HCT116 (cell line): ENCODE results near the gene DOK6. TPM values are rescaled to one million over a fixed set of nuclear protein-coding genes. Genes with fewer than 3 reads are reported as not detected.

Experiments
- ATAC-seq: fragments of 200-7000 bp; cut with Tn5 transposase; 2 replicates; pipeline ENCODE4 v1.9.1; 2020; ENCODE audit warnings: mild to moderate bottlenecking, moderate library complexity
- BruUV-seq: library from RNA; stranded (reverse); fragments of 400-500 nt; replicated peaks from 2 replicates; lab custom pipeline; 2021; lab: Mats Ljungman, UMichigan
- CTCF ChIA-PET: fragments of 300-600 bp; sonication (Branson Sonifier 250); formaldehyde crosslinking; loops from one replicate; lab custom pipeline; 2021; ENCODE audit warnings: antibody characterized with exemption; lab: Charles Lee
- POLR2A ChIA-PET: fragments of 300-600, 350-600 bp; sonication (Branson Sonifier 250); formaldehyde crosslinking; loops from one replicate; lab custom pipeline; 2021; ENCODE audit warnings: antibody characterized with exemption; lab: Charles Lee
- RAD21 ChIA-PET, 2 experiments: fragments of 300-600 bp; sonication (Branson Sonifier 250); formaldehyde crosslinking; loops; one replicate each; lab custom pipeline; 2023; ENCODE audit warnings: low total read pairs in 2 of 2; ENCODE audit not compliant: uncharacterized antibody in 2 of 2, unreplicated experiment in 2 of 2, low non-redundant PET in 1 of 2; lab: Charles Lee
- DNase-seq: peaks from one replicate; pipeline ENCODE4 v3.0.0-alpha.2; 2010; ENCODE audit warnings: low read depth, low spot score
- H2AFZ ChIP-seq: fragments of 200-600 bp; shearing (Covaris generic), sonication (generic); 2 replicates; pipeline ENCODE4 v1.6.1; 2017; ENCODE audit warnings: low read depth, mixed run types, mixed read lengths, antibody characterized with exemption, low read length; ENCODE audit not compliant: poor library complexity, severe bottlenecking
- H3K27ac ChIP-seq: 2 replicates; pipeline ENCODE4 v1.5.1; 2012; ENCODE audit warnings: low read depth, low read length
- H3K27me3 ChIP-seq: fragments of 200-600 bp; sonication (generic); 2 replicates; pipeline ENCODE4 v1.6.1; 2016; ENCODE audit warnings: mixed run types, low read length, mixed read lengths; ENCODE audit not compliant: insufficient read depth
- H3K36me3 ChIP-seq, 2 experiments: fragments of 200-500 bp in 1 of 2; fragments of 200-600 bp in 1 of 2; sonication (Bioruptor generic) in 1 of 2; sonication (generic) in 1 of 2; 2 replicates each; pipeline versions ENCODE4 v1.5.1 to v1.6.1; 2014 to 2016; ENCODE audit warnings: low read length in 2 of 2, inconsistent platforms in 1 of 2, mixed read lengths in 1 of 2, mixed run types in 1 of 2; ENCODE audit not compliant: insufficient read depth in 2 of 2, control insufficient read depth in 1 of 2
- H3K4me1 ChIP-seq, 2 experiments: fragments of 200-600 bp in 1 of 2; sonication (generic) in 1 of 2; 2 replicates each; pipeline versions ENCODE4 v1.5.1 to v1.6.1; 2012 to 2017; ENCODE audit warnings: low read length in 2 of 2, inconsistent platforms in 1 of 2, mild to moderate bottlenecking in 1 of 2, mixed read lengths in 1 of 2, mixed run types in 1 of 2, moderate library complexity in 1 of 2; ENCODE audit not compliant: insufficient read depth in 2 of 2, control insufficient read depth in 1 of 2
- H3K4me2 ChIP-seq: fragments of 200-600 bp; sonication (generic); 2 replicates; pipeline ENCODE4 v1.6.1; 2017; ENCODE audit warnings: mixed run types, low read length, mixed read lengths
- H3K4me3 ChIP-seq, 2 experiments: fragments of 200-600 bp in 1 of 2; sonication (generic) in 1 of 2; replicated peaks in 1 of 2; 2 replicates each; pipeline ENCODE4 v1.5.1; 2011 to 2016; ENCODE audit warnings: low read length in 2 of 2, control low read depth in 1 of 2, low read depth in 1 of 2, mild to moderate bottlenecking in 1 of 2, mixed read lengths in 1 of 2, mixed run types in 1 of 2
- H3K79me2 ChIP-seq: fragments of 200-600 bp; sonication (generic); 2 replicates; pipeline ENCODE4 v1.6.1; 2017; ENCODE audit warnings: mild to moderate bottlenecking, mixed run types, low read length, moderate library complexity, mixed read lengths; ENCODE audit not compliant: insufficient read depth
- H3K9ac ChIP-seq: fragments of 200-600 bp; sonication (generic); 2 replicates; pipeline ENCODE4 v1.6.1; 2016; ENCODE audit warnings: low read length, mixed read lengths
- H3K9me2 ChIP-seq: fragments of 200-600 bp; sonication (generic), shearing (Covaris generic); 2 replicates; pipeline ENCODE4 v1.6.1; 2017; ENCODE audit warnings: mixed run types, mild to moderate bottlenecking, moderate library complexity; ENCODE audit not compliant: insufficient read depth
- H3K9me3 ChIP-seq, 2 experiments: fragments of 200-500 bp in 1 of 2; fragments of 200-600 bp in 1 of 2; sonication (Bioruptor generic) in 1 of 2; sonication (generic) in 1 of 2; 2 replicates each; pipeline ENCODE4 v1.6.1; 2014 to 2017; ENCODE audit warnings: low read length in 2 of 2, mixed read lengths in 2 of 2, inconsistent platforms in 1 of 2, low read depth in 1 of 2, mild to moderate bottlenecking in 1 of 2, mixed run types in 1 of 2, moderate library complexity in 1 of 2; ENCODE audit not compliant: control insufficient read depth in 1 of 2, insufficient read depth in 1 of 2
- H4K20me1 ChIP-seq: fragments of 200-600 bp; sonication (generic), shearing (Covaris generic); 2 replicates; pipeline ENCODE4 v1.6.1; 2017; ENCODE audit warnings: mixed run types, mild to moderate bottlenecking, moderate library complexity; ENCODE audit not compliant: insufficient read depth
- CTCF ChIP-seq, 3 experiments: fragments of 200-600 bp in 1 of 3; sonication (generic) in 1 of 3; IDR thresholded peaks in 2 of 3; conservative IDR thresholded peaks in 1 of 3; 2 replicates each; pipeline ENCODE4 v1.5.1; 2012 to 2017; ENCODE audit warnings: low read depth in 2 of 3, low read length in 2 of 3, antibody characterized with exemption in 1 of 3, borderline replicate concordance in 1 of 3, control low read depth in 1 of 3, mild to moderate bottlenecking in 1 of 3, mixed read lengths in 1 of 3, mixed run types in 1 of 3, moderate library complexity in 1 of 3; ENCODE audit not compliant: insufficient read depth in 1 of 3
- EGR1 ChIP-seq: IDR thresholded peaks from 2 replicates; pipeline ENCODE4 v1.6.1; 2012; ENCODE audit warnings: low read depth
- ELF1 ChIP-seq: IDR thresholded peaks from 2 replicates; pipeline ENCODE4 v1.6.1; 2012; ENCODE audit warnings: low read depth, borderline replicate concordance
- JUND ChIP-seq: IDR thresholded peaks from 2 replicates; pipeline ENCODE4 v1.6.1; 2012
- MAX ChIP-seq: IDR thresholded peaks from 2 replicates; pipeline ENCODE4 v1.6.1; 2012
- POLR2A ChIP-seq: IDR thresholded peaks from 2 replicates; pipeline ENCODE4 v1.7.0; 2011; ENCODE audit warnings: borderline replicate concordance; ENCODE audit not compliant: insufficient read depth, insufficient read length; ENCODE audit errors: extremely low read depth
- POLR2AphosphoS5 ChIP-seq: IDR thresholded peaks from 2 replicates; pipeline ENCODE4 v1.6.1; 2011; ENCODE audit warnings: mild to moderate bottlenecking, low read depth, low read length, moderate library complexity
- TCF7L2 ChIP-seq: IDR thresholded peaks from 2 replicates; pipeline ENCODE4 v1.7.0; 2011; ENCODE audit warnings: borderline replicate concordance, inconsistent platforms; ENCODE audit not compliant: insufficient read depth, insufficient read length; ENCODE audit errors: extremely low read depth
- YY1 ChIP-seq: IDR thresholded peaks from 2 replicates; pipeline ENCODE4 v1.6.1; 2011; ENCODE audit warnings: low read length, low read depth, moderate library complexity, mild to moderate bottlenecking; ENCODE audit not compliant: insufficient replicate concordance; ENCODE audit errors: extremely low read depth
- ZBTB33 ChIP-seq: IDR thresholded peaks from 2 replicates; pipeline ENCODE4 v1.6.1; 2011; ENCODE audit warnings: mild to moderate bottlenecking, low read length, moderate library complexity; ENCODE audit not compliant: insufficient replicate concordance; ENCODE audit errors: extremely low read depth
- ZFX ChIP-seq: fragments of 450-650 bp; IDR thresholded peaks from 2 replicates; pipeline ENCODE4 v1.6.1; 2017
- intact Hi-C: fragments of 100-400 bp; cut with micrococcal nuclease; formaldehyde crosslinking; loops from 2 replicates; pipeline ENCODE4 v1.10.0; 2022
- total RNA-seq: library from RNA; stranded (reverse); gene quantifications from one replicate; pipeline ENCODE4 v1.2.1, GENCODE V29; 2021; ENCODE audit not compliant: unreplicated experiment

DOK6 gene
- total RNA-seq, 1 experiment from 2014 or later: not detected

GRCh38 chr18:69887256-69887655 lies 486.6 kb downstream of the DOK6 start:
- no peak overlapping the region for H3K9ac ChIP-seq
- no peaks in the 10 kb centered on the region for H3K9me2 ChIP-seq
- H3K4me1 ChIP-seq: no peaks in the 10 kb centered on the region
- ChIA-PET RAD21 (no interaction called here), POLR2A (no interaction called here), CTCF (no interaction called here)
- no peaks in the 10 kb centered on the region for H3K36me3 ChIP-seq
- intact Hi-C loops: no loop called here
- H3K4me3 ChIP-seq: no peak overlapping the region
- TF ChIP-seq POLR2AphosphoS5 (no peak), EGR1 (no peak), POLR2A (no peak), ZBTB33 (no peak), TCF7L2 (no peak), ELF1 (no peak), CTCF (IDR thresholded peaks at IDR 0.05 in 2 of 3, conservative IDR thresholded peaks at IDR 0.05 in 1 of 3; ENCODE audit: borderline replicate concordance in 1 of 3, insufficient read depth in 1 of 3, low read depth in 2 of 3, low read length in 2 of 3) (no peak), MAX (no peak), ZFX (no peak), JUND (no peak), YY1 (no peak)
- no peak overlapping the region for H3K27ac ChIP-seq
- no peaks in the 10 kb centered on the region for H4K20me1 ChIP-seq
- no peaks in the 10 kb centered on the region for H3K9me3 ChIP-seq
- no peaks in the 10 kb centered on the region for H3K79me2 ChIP-seq
- BruUV-seq: no TSS peak
- ATAC-seq: no peak
- H3K4me2 ChIP-seq: no peak overlapping the region
- H3K27me3 ChIP-seq: no peaks in the 10 kb centered on the region
- no peak for DNase-seq
- H2AFZ ChIP-seq: no peak overlapping the region
